HL-60 (cell line): Measurements from ENCODE around the gene ARTN.

ENCODE experiments used
- DNase-seq, 2 experiments: peaks; one replicate each; pipeline ENCODE4 v3.0.0-alpha.2; 2010 to 2020; ENCODE audit warnings: low read depth in 1 of 2, low spot score in 1 of 2
- H3K27ac ChIP-seq: fragments of 250-450 bp; sonication (Bioruptor Pico); replicated peaks from 2 replicates; pipeline ENCODE4 v1.5.1; 2020; ENCODE audit warnings: mild to moderate bottlenecking, moderate library complexity
- H3K27me3 ChIP-seq: fragments of 250-450 bp; sonication (Bioruptor Pico); 2 replicates; pipeline ENCODE4 v1.5.1; 2021; ENCODE audit warnings: mild to moderate bottlenecking, moderate library complexity; ENCODE audit not compliant: insufficient read depth, poor library complexity, severe bottlenecking
- H3K4me3 ChIP-seq: replicated peaks from 2 replicates; pipeline ENCODE4 v1.5.1; 2011; ENCODE audit warnings: mild to moderate bottlenecking, control low read depth, low read length; ENCODE audit not compliant: insufficient read depth
- GABPA ChIP-seq: IDR thresholded peaks from 2 replicates; pipeline ENCODE4 v1.6.1; 2012; ENCODE audit warnings: low read depth
- POLR2AphosphoS5 ChIP-seq: IDR thresholded peaks from 2 replicates; pipeline ENCODE4 v1.6.1; 2012; ENCODE audit warnings: low read depth
- SPI1 ChIP-seq: IDR thresholded peaks from 2 replicates; pipeline ENCODE4 v1.6.1; 2012; ENCODE audit warnings: low read depth, mild to moderate bottlenecking, borderline replicate concordance
- TF ChIP-seq, protein P1 (sequence below): IDR thresholded peaks from 2 replicates; pipeline ENCODE4 v1.6.1; 2012; ENCODE audit warnings: low read depth; ENCODE audit not compliant: insufficient replicate concordance
- TF ChIP-seq, protein P2 (sequence below): IDR thresholded peaks from one replicate; pipeline ENCODE4 v1.5.1; 2011; ENCODE audit warnings: low read length, control low read depth, inconsistent platforms; ENCODE audit not compliant: insufficient read depth

The ARTN gene

DNA sequence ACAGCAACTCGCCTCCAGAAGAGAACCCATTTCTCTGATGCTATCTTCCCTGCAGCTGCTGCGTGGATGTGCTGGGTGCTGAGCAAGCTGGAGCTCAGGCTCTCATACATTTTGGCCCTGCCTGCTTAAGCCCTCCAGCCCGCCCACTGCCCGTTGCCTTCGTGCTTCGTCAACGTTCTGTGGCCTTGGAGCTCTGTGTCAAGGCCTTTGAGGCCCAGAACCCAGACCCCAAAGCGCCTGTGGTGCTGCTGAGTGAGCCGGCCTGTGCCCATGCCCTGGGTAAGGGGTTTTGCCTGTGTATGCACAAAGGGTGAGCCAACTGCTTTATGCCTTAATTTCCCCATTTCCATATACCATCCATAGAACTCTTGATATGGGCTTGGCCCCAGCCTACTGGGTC lies 37.3 kb downstream of the ARTN start:
- no peak for DNase-seq
- H3K4me3 ChIP-seq = peak overlapping the region; percentile 98
- no peaks in the 10 kb centered on the region for H3K27me3 ChIP-seq
- no peak overlapping the region for H3K27ac ChIP-seq
- TF ChIP-seq GABPA = no peak
- TF ChIP-seq, protein P1, sequence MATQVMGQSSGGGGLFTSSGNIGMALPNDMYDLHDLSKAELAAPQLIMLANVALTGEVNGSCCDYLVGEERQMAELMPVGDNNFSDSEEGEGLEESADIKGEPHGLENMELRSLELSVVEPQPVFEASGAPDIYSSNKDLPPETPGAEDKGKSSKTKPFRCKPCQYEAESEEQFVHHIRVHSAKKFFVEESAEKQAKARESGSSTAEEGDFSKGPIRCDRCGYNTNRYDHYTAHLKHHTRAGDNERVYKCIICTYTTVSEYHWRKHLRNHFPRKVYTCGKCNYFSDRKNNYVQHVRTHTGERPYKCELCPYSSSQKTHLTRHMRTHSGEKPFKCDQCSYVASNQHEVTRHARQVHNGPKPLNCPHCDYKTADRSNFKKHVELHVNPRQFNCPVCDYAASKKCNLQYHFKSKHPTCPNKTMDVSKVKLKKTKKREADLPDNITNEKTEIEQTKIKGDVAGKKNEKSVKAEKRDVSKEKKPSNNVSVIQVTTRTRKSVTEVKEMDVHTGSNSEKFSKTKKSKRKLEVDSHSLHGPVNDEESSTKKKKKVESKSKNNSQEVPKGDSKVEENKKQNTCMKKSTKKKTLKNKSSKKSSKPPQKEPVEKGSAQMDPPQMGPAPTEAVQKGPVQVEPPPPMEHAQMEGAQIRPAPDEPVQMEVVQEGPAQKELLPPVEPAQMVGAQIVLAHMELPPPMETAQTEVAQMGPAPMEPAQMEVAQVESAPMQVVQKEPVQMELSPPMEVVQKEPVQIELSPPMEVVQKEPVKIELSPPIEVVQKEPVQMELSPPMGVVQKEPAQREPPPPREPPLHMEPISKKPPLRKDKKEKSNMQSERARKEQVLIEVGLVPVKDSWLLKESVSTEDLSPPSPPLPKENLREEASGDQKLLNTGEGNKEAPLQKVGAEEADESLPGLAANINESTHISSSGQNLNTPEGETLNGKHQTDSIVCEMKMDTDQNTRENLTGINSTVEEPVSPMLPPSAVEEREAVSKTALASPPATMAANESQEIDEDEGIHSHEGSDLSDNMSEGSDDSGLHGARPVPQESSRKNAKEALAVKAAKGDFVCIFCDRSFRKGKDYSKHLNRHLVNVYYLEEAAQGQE = no peak
- TF ChIP-seq POLR2AphosphoS5 = no peak
- TF ChIP-seq SPI1 = no peak
- TF ChIP-seq, protein P2, sequence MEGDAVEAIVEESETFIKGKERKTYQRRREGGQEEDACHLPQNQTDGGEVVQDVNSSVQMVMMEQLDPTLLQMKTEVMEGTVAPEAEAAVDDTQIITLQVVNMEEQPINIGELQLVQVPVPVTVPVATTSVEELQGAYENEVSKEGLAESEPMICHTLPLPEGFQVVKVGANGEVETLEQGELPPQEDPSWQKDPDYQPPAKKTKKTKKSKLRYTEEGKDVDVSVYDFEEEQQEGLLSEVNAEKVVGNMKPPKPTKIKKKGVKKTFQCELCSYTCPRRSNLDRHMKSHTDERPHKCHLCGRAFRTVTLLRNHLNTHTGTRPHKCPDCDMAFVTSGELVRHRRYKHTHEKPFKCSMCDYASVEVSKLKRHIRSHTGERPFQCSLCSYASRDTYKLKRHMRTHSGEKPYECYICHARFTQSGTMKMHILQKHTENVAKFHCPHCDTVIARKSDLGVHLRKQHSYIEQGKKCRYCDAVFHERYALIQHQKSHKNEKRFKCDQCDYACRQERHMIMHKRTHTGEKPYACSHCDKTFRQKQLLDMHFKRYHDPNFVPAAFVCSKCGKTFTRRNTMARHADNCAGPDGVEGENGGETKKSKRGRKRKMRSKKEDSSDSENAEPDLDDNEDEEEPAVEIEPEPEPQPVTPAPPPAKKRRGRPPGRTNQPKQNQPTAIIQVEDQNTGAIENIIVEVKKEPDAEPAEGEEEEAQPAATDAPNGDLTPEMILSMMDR = no peak

DNA sequence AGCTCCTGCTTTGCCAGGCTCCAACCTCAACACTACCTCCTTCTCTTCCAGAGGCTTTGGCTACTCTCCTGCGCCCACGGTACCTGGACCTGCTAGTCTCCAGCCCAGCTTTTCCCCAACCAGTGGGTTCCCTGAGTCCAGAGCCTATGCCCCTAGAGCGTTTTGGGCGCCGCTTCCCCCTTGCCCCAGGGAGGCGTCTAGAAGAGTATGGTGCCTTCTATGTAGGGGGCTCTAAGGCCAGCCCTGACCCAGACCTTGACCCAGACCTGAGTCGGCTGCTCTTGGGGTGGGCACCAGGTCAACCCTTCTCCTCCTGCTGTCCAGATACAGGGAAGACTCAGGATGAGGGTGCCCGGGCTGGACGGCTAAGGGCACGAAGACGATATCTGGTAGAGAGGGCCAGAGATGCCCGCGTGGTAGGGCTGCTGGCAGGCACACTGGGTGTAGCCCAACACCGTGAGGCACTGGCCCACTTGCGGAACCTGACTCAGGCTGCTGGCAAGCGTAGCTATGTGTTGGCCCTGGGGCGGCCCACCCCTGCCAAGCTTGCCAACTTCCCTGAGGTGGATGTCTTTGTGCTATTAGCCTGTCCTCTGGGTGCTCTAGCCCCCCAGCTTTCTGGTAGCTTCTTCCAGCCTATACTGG lies 37.9 kb downstream of the ARTN start:
- TF ChIP-seq GABPA (no peak), POLR2AphosphoS5 (no peak), SPI1 (no peak)
- TF ChIP-seq, protein P2 = no peak
- TF ChIP-seq, protein P1 = no peak
- no peak for DNase-seq
- no peak overlapping the region for H3K4me3 ChIP-seq
- H3K27ac ChIP-seq = no peak overlapping the region
- H3K27me3 ChIP-seq = no peaks in the 10 kb centered on the region

DNA sequence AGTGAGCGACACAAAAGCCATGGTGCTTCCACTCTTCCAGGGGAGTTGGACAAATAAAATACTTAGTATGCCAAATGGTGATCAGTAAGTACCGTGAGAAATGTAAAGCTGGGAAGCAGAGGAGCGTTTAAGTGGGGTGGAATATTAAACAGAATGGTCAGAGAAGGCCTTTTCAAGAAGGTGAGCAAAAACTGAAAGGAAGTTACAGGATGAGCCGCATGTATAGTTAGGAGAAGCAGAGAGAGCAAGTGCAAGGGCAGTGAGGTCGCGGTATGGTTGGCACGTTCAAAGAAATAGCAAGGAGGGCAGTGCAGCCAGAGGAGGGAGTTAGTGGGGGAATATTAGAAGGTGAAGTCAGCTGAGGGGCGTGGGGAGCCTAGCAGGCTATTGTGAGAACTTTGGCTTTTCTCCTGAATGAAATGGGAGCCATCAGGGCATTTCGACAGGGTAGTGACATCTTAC lies 40.4 kb downstream of the ARTN start:
- Histone ChIP-seq H3K4me3 (peak overlapping the region; percentile 75), H3K27ac (peak overlapping the region; percentile 99), H3K27me3 (no peaks in the 10 kb centered on the region)
- DNase-seq = no peak
- no peak for TF ChIP-seq SPI1
- TF ChIP-seq, protein P2 = no peak
- TF ChIP-seq POLR2AphosphoS5 = no peak
- no peak for TF ChIP-seq GABPA
- TF ChIP-seq, protein P1 = no peak
